ENCODE measurements around the gene PLD3.

DNA sequence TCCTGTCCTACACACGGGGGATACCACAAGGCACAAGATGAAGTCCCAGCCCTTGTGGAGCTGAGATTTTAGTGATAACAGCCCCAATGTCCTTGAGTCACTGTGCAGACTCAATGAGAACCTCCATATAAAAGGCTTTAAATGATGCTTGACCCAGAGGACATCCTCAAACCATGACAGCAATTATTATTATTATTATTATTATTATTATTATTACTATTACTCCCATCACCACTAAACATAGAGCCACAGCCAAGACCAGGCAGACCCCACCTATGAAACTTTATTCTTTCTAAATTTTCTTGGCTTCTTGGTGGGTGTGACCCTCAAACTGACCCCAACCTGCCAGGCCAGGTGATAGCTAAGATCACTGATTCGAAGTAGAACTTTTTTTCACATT is 11.4 kb upstream of the PLD3 start:
- TF ChIP-seq, protein P1, sequence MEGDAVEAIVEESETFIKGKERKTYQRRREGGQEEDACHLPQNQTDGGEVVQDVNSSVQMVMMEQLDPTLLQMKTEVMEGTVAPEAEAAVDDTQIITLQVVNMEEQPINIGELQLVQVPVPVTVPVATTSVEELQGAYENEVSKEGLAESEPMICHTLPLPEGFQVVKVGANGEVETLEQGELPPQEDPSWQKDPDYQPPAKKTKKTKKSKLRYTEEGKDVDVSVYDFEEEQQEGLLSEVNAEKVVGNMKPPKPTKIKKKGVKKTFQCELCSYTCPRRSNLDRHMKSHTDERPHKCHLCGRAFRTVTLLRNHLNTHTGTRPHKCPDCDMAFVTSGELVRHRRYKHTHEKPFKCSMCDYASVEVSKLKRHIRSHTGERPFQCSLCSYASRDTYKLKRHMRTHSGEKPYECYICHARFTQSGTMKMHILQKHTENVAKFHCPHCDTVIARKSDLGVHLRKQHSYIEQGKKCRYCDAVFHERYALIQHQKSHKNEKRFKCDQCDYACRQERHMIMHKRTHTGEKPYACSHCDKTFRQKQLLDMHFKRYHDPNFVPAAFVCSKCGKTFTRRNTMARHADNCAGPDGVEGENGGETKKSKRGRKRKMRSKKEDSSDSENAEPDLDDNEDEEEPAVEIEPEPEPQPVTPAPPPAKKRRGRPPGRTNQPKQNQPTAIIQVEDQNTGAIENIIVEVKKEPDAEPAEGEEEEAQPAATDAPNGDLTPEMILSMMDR (IDR thresholded peaks at IDR 0.05) = no peak
- no peak for TF ChIP-seq POLR2A (IDR thresholded peaks at IDR 0.05)
